DOHH2 (cell line): ENCODE data around the gene LAP3.
"Not testable (repeated sequence)": the region's sequence is repeated elsewhere in the genome, so short reads cannot be mapped to it uniquely, and the experiment has no call there.

ENCODE experiments used
- H3F3A ChIP-seq: fragments of 200-600 bp; sonication (generic), shearing (Covaris generic); 2 replicates; pipeline ENCODE4 v1.6.0; 2016; ENCODE audit warnings: antibody characterized with exemption, mild to moderate bottlenecking; ENCODE audit not compliant: control insufficient read depth, insufficient read depth
- H3K27ac ChIP-seq: fragments of 200-600 bp; sonication (generic); 2 replicates; pipeline ENCODE4 v1.5.1; 2014; ENCODE audit warnings: low read depth, mild to moderate bottlenecking, low read length, moderate library complexity
- H3K27me3 ChIP-seq: fragments of 200-600 bp; sonication (generic); 2 replicates; pipeline ENCODE4 v1.6.1; 2014; ENCODE audit warnings: mild to moderate bottlenecking, low read length, mixed read lengths; ENCODE audit not compliant: control insufficient read depth
- H3K36me3 ChIP-seq: fragments of 200-600 bp; sonication (generic); 2 replicates; pipeline ENCODE4 v1.6.1; 2014; ENCODE audit warnings: mild to moderate bottlenecking, low read length, moderate library complexity, mixed read lengths; ENCODE audit not compliant: control insufficient read depth
- H3K4me1 ChIP-seq: fragments of 200-600 bp; sonication (generic); 2 replicates; pipeline ENCODE4 v1.6.1; 2014; ENCODE audit warnings: mild to moderate bottlenecking, low read length, mixed read lengths; ENCODE audit not compliant: control insufficient read depth
- H3K4me2 ChIP-seq: fragments of 200-600 bp; sonication (generic); 2 replicates; pipeline ENCODE4 v1.6.0; 2014; ENCODE audit warnings: mild to moderate bottlenecking, low read length, moderate library complexity
- H3K4me3 ChIP-seq: fragments of 200-600 bp; sonication (generic); 2 replicates; pipeline ENCODE4 v1.5.1; 2014; ENCODE audit warnings: mild to moderate bottlenecking, low read length, mixed read lengths
- H3K79me2 ChIP-seq: fragments of 200-600 bp; sonication (generic); 2 replicates; pipeline ENCODE4 v1.6.1; 2014; ENCODE audit warnings: mild to moderate bottlenecking, low read length, mixed read lengths; ENCODE audit not compliant: control insufficient read depth
- H3K9me2 ChIP-seq: fragments of 200-600 bp; sonication (generic); replicated peaks from 2 replicates; pipeline ENCODE4 v1.6.1; 2014; ENCODE audit warnings: mild to moderate bottlenecking, low read length, mixed read lengths; ENCODE audit not compliant: control insufficient read depth
- H3K9me3 ChIP-seq: fragments of 200-600 bp; sonication (generic); 2 replicates; pipeline ENCODE4 v1.6.1; 2014; ENCODE audit warnings: antibody characterized with exemption, low read length, mixed read lengths; ENCODE audit not compliant: control insufficient read depth, insufficient read depth
- H4K20me1 ChIP-seq: fragments of 200-600 bp; sonication (generic); 2 replicates; pipeline ENCODE4 v1.6.0; 2014; ENCODE audit warnings: low read depth, mild to moderate bottlenecking, antibody characterized with exemption, low read length, moderate library complexity; ENCODE audit not compliant: control insufficient read depth, insufficient read depth
- CTCF ChIP-seq: fragments of 200-600 bp; sonication (generic); IDR thresholded peaks from one replicate; pipeline ENCODE4 v1.5.1; 2014; ENCODE audit warnings: antibody characterized with exemption, mild to moderate bottlenecking, low read depth, low read length; ENCODE audit not compliant: poor library complexity, severe bottlenecking
- EZH2phosphoT487 ChIP-seq: fragments of 200-600 bp; sonication (generic); IDR thresholded peaks from 2 replicates; pipeline ENCODE4 v1.6.1; 2017; ENCODE audit warnings: borderline replicate concordance, mild to moderate bottlenecking, antibody characterized with exemption, low read length, moderate library complexity, mixed read lengths

LAP3 gene

GRCh38 chr4:17567271-17567670, 9.7 kb upstream of the LAP3 start:
- no peaks in the 10 kb centered on the region for H3K4me1 ChIP-seq
- H3K79me2 ChIP-seq = no peaks in the 10 kb centered on the region
- H3K4me3 ChIP-seq = no peak overlapping the region
- H3K9me3 ChIP-seq = no peaks in the 10 kb centered on the region
- no peak overlapping the region for H3K27ac ChIP-seq
- no peak overlapping the region for H3K4me2 ChIP-seq
- TF ChIP-seq EZH2phosphoT487 = no peak
- no peak for TF ChIP-seq CTCF
- H3K36me3 ChIP-seq = no peaks in the 10 kb centered on the region
- no peaks in the 10 kb centered on the region for H4K20me1 ChIP-seq
- no peaks in the 10 kb centered on the region for H3K27me3 ChIP-seq
- no peaks in the 10 kb centered on the region for H3F3A ChIP-seq
- no peaks in the 10 kb centered on the region for H3K9me2 ChIP-seq

- H3K4me3 ChIP-seq = no peak overlapping the region
- H3K4me2 ChIP-seq = no peak overlapping the region
- H3K27ac ChIP-seq = no peak overlapping the region
- H3K4me1 ChIP-seq = peaks cover 20% of the 10 kb centered on the region
- TF ChIP-seq CTCF (no peak), EZH2phosphoT487 (no peak)
- H3K9me3 ChIP-seq = no peaks in the 10 kb centered on the region
- no peaks in the 10 kb centered on the region for H3F3A ChIP-seq
- peaks cover 19% of the 10 kb centered on the region for H3K79me2 ChIP-seq
- H4K20me1 ChIP-seq = 0 out of 2 replicates have a peak, but pooled peaks cover 6% of the 10 kb centered on the region
- no peaks in the 10 kb centered on the region for H3K9me2 ChIP-seq
- peaks cover 18% of the 10 kb centered on the region for H3K36me3 ChIP-seq
- no peaks in the 10 kb centered on the region for H3K27me3 ChIP-seq
Observed at GRCh38 chr4:17574206-17574605, 2.8 kb upstream of the LAP3 start.

- not testable (repeated sequence) for H3K27ac ChIP-seq, H3K4me2 ChIP-seq, H3K4me3 ChIP-seq, H3K9me2 ChIP-seq, H3K27me3 ChIP-seq, H3F3A ChIP-seq, H3K9me3 ChIP-seq, H4K20me1 ChIP-seq
- Histone ChIP-seq H3K79me2 (peaks cover 29% of the 10 kb centered on the region), H3K36me3 (peaks cover 27% of the 10 kb centered on the region), H3K4me1 (peaks cover 29% of the 10 kb centered on the region)
Observed at GRCh38 chr4:17575177-17575576, 1.8 kb upstream of the LAP3 start.

- H4K20me1 ChIP-seq = peaks cover 6% of the 10 kb centered on the region; the same call in 1 of the 2 replicates
- H3K9me3 ChIP-seq = no peaks in the 10 kb centered on the region
- peak overlapping the region; percentile 98 for H3K4me3 ChIP-seq
- peak overlapping the region; percentile 69 for H3K27ac ChIP-seq
- peak; percentile 56 for TF ChIP-seq CTCF
- TF ChIP-seq EZH2phosphoT487 = no peak
- no peaks in the 10 kb centered on the region for H3F3A ChIP-seq
- H3K4me1 ChIP-seq = peaks cover 36% of the 10 kb centered on the region
- H3K9me2 ChIP-seq = no peaks in the 10 kb centered on the region
- peak overlapping the region; percentile 95 for H3K4me2 ChIP-seq
- H3K79me2 ChIP-seq = peaks cover 46% of the 10 kb centered on the region
- H3K36me3 ChIP-seq = peaks cover 54% of the 10 kb centered on the region
- H3K27me3 ChIP-seq = no peaks in the 10 kb centered on the region
Observed at GRCh38 chr4:17577665-17578481, 875 bp downstream of the LAP3 start.
